Heart right ventricle (tissue), 16 donors: ENCODE results near the gene B3GNT3. TPM values are rescaled to one million over a fixed set of nuclear protein-coding genes. Genes with fewer than 3 reads are reported as not detected.
A peak's percentile ranks its signal among the peaks of the same experiment; 100 is the strongest.

ENCODE experiments used
- ATAC-seq, 8 donors: fragments of 200-7000 bp; cut with Tn5 transposase; one replicate each; pipeline ENCODE4 v1.9.1; 2020; ENCODE audit warnings: mild to moderate bottlenecking in 8 of 8, moderate library complexity in 8 of 8, moderate number of reproducible peaks in 1 of 8
- DNase-seq, 2 donors: peaks; one replicate each; pipeline ENCODE4 v3.0.0-alpha.2; 2020
- H3K27ac ChIP-seq, 10 donors: fragments of 200-600 bp; sonication (generic) in 2 of 10; one replicate each; pipeline versions ENCODE4 v1.5.0 to v1.8.0; 2020 to 2022; ENCODE audit warnings: mild to moderate bottlenecking in 3 of 10
- H3K27me3 ChIP-seq, 7 donors: fragments of 200-600 bp; one replicate each; pipeline ENCODE4 v1.8.0; 2021 to 2022; ENCODE audit warnings: mild to moderate bottlenecking in 2 of 7
- H3K36me3 ChIP-seq, 9 donors: fragments of 200-600 bp; sonication (generic) in 1 of 9; one replicate each; pipeline versions ENCODE4 v1.5.0 to v1.8.0; 2020 to 2022; ENCODE audit warnings: mild to moderate bottlenecking in 2 of 9
- H3K4me1 ChIP-seq, 9 donors: fragments of 200-600 bp; sonication (generic) in 1 of 9; one replicate each; pipeline versions ENCODE4 v1.5.0 to v1.8.0; 2020 to 2022; ENCODE audit warnings: mild to moderate bottlenecking in 4 of 9
- H3K4me3 ChIP-seq, 10 donors: fragments of 200-600 bp; sonication (generic) in 2 of 10; one replicate each; pipeline versions ENCODE4 v1.5.0 to v1.8.0; 2020 to 2022; ENCODE audit warnings: mild to moderate bottlenecking in 7 of 10, moderate library complexity in 2 of 10
- H3K9me3 ChIP-seq, 11 donors: fragments of 200-600 bp in 10 of 11; sonication (generic) in 2 of 11; one replicate each; pipeline versions ENCODE4 v1.5.0 to v1.8.0; 2013 to 2022; ENCODE audit warnings: mild to moderate bottlenecking in 2 of 11, control low read depth in 1 of 11, moderate library complexity in 1 of 11
- WGBS, 2 donors: extraction: QIAGEN DNeasy Blood & Tissue Kit; methylation state at CpG; one replicate each; pipeline ENCODE4 v1.1.7; 2013; ENCODE audit warnings: inconsistent platforms in 1 of 2; 5-methylcytosine and 5-hydroxymethylcytosine counted together
- intact Hi-C, 10 donors: fragments of 100-400 bp; cut with DNase I; formaldehyde crosslinking; loops; one replicate each; pipeline versions ENCODE4 v1.11.1 to v1.14.2; 2022
- polyA plus RNA-seq, 2 donors: library from polyadenylated mRNA; stranded (reverse); fragments of 200-250 nt; gene quantifications; one replicate each; pipeline ENCODE4 v1.2.3, GENCODE V29; 2013
- total RNA-seq, 10 donors: library from RNA; stranded (reverse); fragmentation: NEBNext Ultra II Directional in 3 of 10; extraction: Animal tissue kit (Norgen Biotek cat#: 25700) in 3 of 10; gene quantifications; one replicate each; pipeline versions ENCODE4 v1.2.1 to v1.2.4, GENCODE V29; 2021 to 2023
- TF ChIP-seq, protein P1 (sequence below), 9 donors: fragments of 200-600 bp; sonication (generic) in 2 of 9; IDR thresholded peaks; one replicate each; pipeline versions ENCODE4 v1.5.0 to v1.8.0; 2021 to 2022; ENCODE audit warnings: antibody characterized with exemption in 9 of 9, mild to moderate bottlenecking in 5 of 9, moderate library complexity in 1 of 9
- donor health status: Arrhythmogenic right ventricular cardiomyopathy.
- donor health status: ischemic (EF 13 %, LVEDD 7.1; RV severe dilation, severe dysfunction).
- donor health status: healthy with polysubstance abuse.
- donor health status: DM: no; HTN: yes; CAD: no.
- donor health status: DM: no; HTN: no; CAD: no.
- donor health status: ischemic (EF 25% LVEDD 6.9; RV normal size, moderate dysfunction).
- donor health status: ischemic (EF 25% LVEDD 5.7; RV mildly dilated, moderate dysfunction).
- donor health status: healthy.
- donor health status: DM: yes; HTN: yes; CAD: no.
- donor health status: Ischemic cardiomyopathy.
- donor health status: ischemic (EF 35%, LVEDD 5.7; RV mildly dilated, moderate dysfunction).
- donor health status: nonischemic (EF 11% LVEDD 7.7; RV severe dilation, severe dysfunction).
- donor health status: DM: yes; HTN: yes; CAD: no.
- donor health status: PGD.
- donor health status: ischemic (EF 29% LVEDD 5.4; RV normal size, mild dysfunction).
- donor health status: nonischemic (EF 23%, LVEDD 6.1; RV moderate dilation, normal function).

Gene B3GNT3
- total and polyA plus RNA-seq, 12 donors = not detected

DNA sequence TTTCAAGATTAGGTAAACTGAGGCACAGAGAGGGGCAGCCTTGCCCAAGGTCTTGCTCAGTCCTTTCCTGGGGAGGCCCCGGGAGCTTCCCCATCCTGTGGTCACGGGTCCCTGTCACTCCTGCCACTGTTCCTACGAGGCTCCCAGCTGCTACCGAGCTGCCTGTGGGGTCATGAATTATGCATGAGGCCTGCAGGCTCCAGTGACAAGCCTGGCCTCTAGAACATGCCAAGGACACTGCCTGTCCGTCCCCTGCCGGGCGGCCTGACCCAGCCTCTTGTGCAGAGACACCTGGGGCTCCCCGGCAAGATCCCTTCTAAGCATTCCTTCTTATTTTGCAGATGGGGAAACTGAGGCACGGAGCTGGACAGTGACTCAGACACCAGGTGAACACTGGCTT is 41.0 kb upstream of the B3GNT3 start:
- Histone ChIP-seq H3K9me3 (no peaks in the 10 kb centered on the region), H3K27me3 (peaks cover 0 to 8% (median 0%) of the 10 kb centered on the region in 7 donors), H3K4me3 (no peak overlapping the region), H3K4me1 (peaks cover 0 to 40% (median 0%) of the 10 kb centered on the region in 9 donors), H3K27ac (no peak overlapping the region), H3K36me3 (no peaks in the 10 kb centered on the region)
- TF ChIP-seq, protein P1, sequence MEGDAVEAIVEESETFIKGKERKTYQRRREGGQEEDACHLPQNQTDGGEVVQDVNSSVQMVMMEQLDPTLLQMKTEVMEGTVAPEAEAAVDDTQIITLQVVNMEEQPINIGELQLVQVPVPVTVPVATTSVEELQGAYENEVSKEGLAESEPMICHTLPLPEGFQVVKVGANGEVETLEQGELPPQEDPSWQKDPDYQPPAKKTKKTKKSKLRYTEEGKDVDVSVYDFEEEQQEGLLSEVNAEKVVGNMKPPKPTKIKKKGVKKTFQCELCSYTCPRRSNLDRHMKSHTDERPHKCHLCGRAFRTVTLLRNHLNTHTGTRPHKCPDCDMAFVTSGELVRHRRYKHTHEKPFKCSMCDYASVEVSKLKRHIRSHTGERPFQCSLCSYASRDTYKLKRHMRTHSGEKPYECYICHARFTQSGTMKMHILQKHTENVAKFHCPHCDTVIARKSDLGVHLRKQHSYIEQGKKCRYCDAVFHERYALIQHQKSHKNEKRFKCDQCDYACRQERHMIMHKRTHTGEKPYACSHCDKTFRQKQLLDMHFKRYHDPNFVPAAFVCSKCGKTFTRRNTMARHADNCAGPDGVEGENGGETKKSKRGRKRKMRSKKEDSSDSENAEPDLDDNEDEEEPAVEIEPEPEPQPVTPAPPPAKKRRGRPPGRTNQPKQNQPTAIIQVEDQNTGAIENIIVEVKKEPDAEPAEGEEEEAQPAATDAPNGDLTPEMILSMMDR (IDR thresholded peaks at IDR 0.05) = no peak
- intact Hi-C loops = no loop called here
- DNase-seq (no peak), ATAC-seq (no peak)
- 39 to 45% methylated on average over 9 of the region's 9 CpGs for WGBS, 2 donors

DNA sequence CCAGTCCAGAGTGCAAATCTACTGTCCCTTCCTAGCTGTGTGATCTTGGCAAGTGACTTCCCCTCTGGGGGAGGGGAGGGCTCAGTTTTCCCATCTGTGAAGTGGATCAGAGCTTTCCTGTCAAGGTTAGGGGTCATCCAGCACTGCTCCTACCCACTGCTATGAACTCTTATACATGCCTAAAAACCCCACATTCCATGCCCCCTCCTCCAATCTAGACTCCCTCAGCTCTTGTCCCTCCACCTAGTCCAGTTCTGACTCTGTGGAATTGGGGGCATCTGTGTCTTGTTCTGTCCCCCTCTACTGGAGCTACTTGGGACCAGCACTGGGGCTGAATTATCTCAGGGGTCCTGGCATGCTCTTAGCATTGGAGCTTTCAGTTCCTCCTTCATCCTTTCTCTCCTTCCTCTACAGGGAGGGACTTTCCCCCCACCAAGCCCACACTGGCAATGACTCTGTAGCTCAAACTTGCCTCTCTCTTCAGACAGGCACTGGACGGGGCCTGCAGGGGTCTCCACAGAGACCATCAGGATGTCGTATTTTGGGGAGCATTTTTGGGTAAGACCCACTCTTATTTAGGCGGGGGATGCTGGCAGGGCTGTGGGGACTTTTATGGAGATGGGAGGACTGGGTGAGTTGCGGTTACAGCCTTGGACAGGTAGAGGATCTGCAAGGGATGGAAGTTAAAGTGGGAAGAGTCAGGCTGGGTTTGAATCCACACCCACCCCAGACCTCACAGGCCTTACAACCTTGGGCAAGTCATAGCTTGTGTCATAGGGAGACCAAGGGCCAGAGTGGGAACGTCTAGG is 40.1 kb upstream of the B3GNT3 start:
- ATAC-seq (no peak), DNase-seq (no peak)
- TF ChIP-seq, protein P1 (IDR thresholded peaks at IDR 0.05) = no peak
- Histone ChIP-seq H3K27ac (no peak overlapping the region), H3K36me3 (no peaks in the 10 kb centered on the region), H3K27me3 (peaks cover 0 to 8% (median 0%) of the 10 kb centered on the region in 7 donors), H3K4me3 (no peak overlapping the region), H3K4me1 (peaks cover 0 to 39% (median 0%) of the 10 kb centered on the region in 9 donors), H3K9me3 (no peaks in the 10 kb centered on the region)
- intact Hi-C loops = no loop called here
- WGBS, 2 donors = 79 to 81% methylated on average over 5 of the region's 5 CpGs

DNA sequence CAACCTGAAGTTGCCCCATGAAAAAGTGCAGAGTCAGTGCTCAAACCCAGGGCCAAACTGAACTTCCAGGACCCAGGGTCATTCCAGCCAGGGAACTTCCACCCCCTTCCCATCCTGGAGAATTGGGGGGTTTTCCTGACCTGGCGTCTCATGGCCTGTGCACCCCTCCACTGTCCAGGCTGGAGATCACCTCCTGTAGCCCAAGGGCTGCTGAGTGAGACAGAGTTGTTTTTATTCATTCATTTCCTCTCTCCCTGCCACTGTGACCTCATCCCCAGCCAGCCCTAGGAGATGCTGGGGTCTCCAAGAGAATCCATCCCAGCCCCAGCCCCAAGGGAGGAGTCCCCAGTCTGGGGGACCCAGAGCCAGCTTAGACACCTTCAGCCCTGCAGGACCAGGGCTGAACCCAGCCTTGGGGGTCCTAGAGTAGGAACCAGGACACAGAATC is 39.5 kb upstream of the B3GNT3 start:
- no peak overlapping the region for H3K4me3 ChIP-seq
- no peaks in the 10 kb centered on the region for H3K36me3 ChIP-seq
- H3K4me1 ChIP-seq = peaks cover 0 to 33% (median 0%) of the 10 kb centered on the region in 9 donors
- intact Hi-C loops = no loop called here
- TF ChIP-seq, protein P1 (IDR thresholded peaks at IDR 0.05) = no peak
- WGBS, 2 donors = 61 to 72% methylated on average over 1 of the region's 1 CpG
- no peak for ATAC-seq
- no peak overlapping the region for H3K27ac ChIP-seq
- DNase-seq = no peak
- H3K9me3 ChIP-seq = no peaks in the 10 kb centered on the region
- peaks cover 0 to 8% (median 0%) of the 10 kb centered on the region in 7 donors for H3K27me3 ChIP-seq

DNA sequence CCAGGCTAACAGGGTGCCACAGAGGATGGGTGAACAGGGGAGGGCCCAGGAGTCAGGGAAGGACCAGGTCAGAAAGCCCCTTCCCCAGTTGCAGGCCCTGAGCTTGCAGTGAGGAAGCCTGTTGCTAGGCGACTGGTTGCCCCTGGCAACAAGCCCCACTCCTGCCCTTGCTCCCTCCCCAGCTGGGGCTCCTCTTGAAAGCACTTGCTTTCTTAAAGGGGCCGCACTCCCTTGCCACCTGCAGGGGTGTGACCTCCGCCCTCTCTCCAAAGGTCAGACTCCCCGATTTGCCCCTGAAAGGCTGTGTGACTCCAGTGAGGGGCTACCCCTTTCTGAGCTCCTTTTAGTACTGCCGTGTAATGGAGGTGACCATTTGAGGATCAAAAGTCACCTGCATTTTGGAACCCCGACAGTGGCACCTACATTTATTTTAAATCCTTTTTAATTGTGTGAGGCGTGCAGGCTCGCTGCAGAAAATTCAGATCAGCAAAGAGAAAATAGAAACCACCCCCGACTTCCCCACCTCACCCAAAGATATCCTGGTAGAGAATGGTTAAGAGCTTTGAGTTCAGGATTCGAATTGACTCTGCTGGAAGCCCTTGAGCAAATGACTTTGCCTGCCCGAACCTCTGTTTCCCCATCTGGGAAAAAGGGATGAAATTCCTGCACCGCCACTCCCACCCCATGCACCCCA is 38.8 kb upstream of the B3GNT3 start:
- Histone ChIP-seq H3K9me3 (no peaks in the 10 kb centered on the region), H3K36me3 (no peaks in the 10 kb centered on the region), H3K27ac (no peak overlapping the region), H3K4me1 (peaks cover 0 to 29% (median 0%) of the 10 kb centered on the region in 9 donors), H3K27me3 (peaks cover 0 to 8% (median 0%) of the 10 kb centered on the region in 7 donors), H3K4me3 (no peak overlapping the region)
- intact Hi-C loops = no loop called here
- TF ChIP-seq, protein P1 (IDR thresholded peaks at IDR 0.05) = no peak
- ATAC-seq (peak in 4 of 8 donors; percentile 27 to 62 (median 33)), DNase-seq (peak in 1 of 2 donors; percentile 40)
- WGBS, 2 donors = 36 to 45% methylated on average over 12 of the region's 12 CpGs
